GM23248 (cell line): ENCODE data around the gene SINHCAF. TPM values are rescaled to one million over a fixed set of nuclear protein-coding genes. Genes with fewer than 3 reads are reported as not detected.

ENCODE experiments used
- DNase-seq: peaks from one replicate; pipeline ENCODE4 v3.0.0-alpha.2; 2015
- H2AFZ ChIP-seq: fragments of 200-600 bp; sonication (generic); 2 replicates; pipeline ENCODE4 v1.6.1; 2016; ENCODE audit warnings: antibody characterized with exemption
- H3F3A ChIP-seq: fragments of 200-600 bp; sonication (generic); 2 replicates; pipeline ENCODE4 v1.6.1; 2016; ENCODE audit warnings: mild to moderate bottlenecking, antibody characterized with exemption, mixed run types; ENCODE audit not compliant: insufficient read depth
- H3K27ac ChIP-seq: fragments of 200-600 bp; sonication (generic); 2 replicates; pipeline ENCODE4 v1.5.1; 2016; ENCODE audit warnings: mild to moderate bottlenecking
- H3K27me3 ChIP-seq: fragments of 200-600 bp; sonication (generic); replicated peaks from 2 replicates; pipeline ENCODE4 v1.6.1; 2016; ENCODE audit warnings: mild to moderate bottlenecking; ENCODE audit not compliant: insufficient read depth
- H3K36me3 ChIP-seq: fragments of 200-600 bp; sonication (generic); 2 replicates; pipeline ENCODE4 v1.6.1; 2016; ENCODE audit warnings: low read depth, mild to moderate bottlenecking
- H3K4me1 ChIP-seq: fragments of 200-600 bp; sonication (generic); 2 replicates; pipeline ENCODE4 v1.6.1; 2016; ENCODE audit warnings: mild to moderate bottlenecking; ENCODE audit not compliant: insufficient read depth
- H3K4me2 ChIP-seq: fragments of 200-600 bp; sonication (generic); one replicate; pipeline ENCODE4 v1.6.1; 2016; ENCODE audit warnings: mild to moderate bottlenecking; ENCODE audit not compliant: unreplicated experiment
- H3K4me3 ChIP-seq: fragments of 200-600 bp; sonication (generic); 2 replicates; pipeline ENCODE4 v1.5.1; 2016; ENCODE audit warnings: mild to moderate bottlenecking
- H3K79me2 ChIP-seq: fragments of 200-600 bp; sonication (generic); 2 replicates; pipeline ENCODE4 v1.6.1; 2016; ENCODE audit warnings: mild to moderate bottlenecking; ENCODE audit not compliant: insufficient read depth
- H3K9ac ChIP-seq: fragments of 200-600 bp; sonication (generic); 2 replicates; pipeline ENCODE4 v1.6.1; 2016; ENCODE audit warnings: mild to moderate bottlenecking
- H3K9me2 ChIP-seq: fragments of 200-600 bp; sonication (generic); 2 replicates; pipeline ENCODE4 v1.6.1; 2016; ENCODE audit warnings: mixed run types, mild to moderate bottlenecking, moderate library complexity; ENCODE audit not compliant: insufficient read depth
- H3K9me3 ChIP-seq: fragments of 200-600 bp; sonication (generic); one replicate; pipeline ENCODE4 v1.6.1; 2017; ENCODE audit warnings: low read depth
- H4K20me1 ChIP-seq: fragments of 200-600 bp; sonication (generic); 2 replicates; pipeline ENCODE4 v1.6.0; 2016; ENCODE audit not compliant: insufficient read depth
- EZH2 ChIP-seq: fragments of 200-600 bp; sonication (generic); IDR thresholded peaks from 2 replicates; pipeline ENCODE4 v1.6.1; 2018; ENCODE audit warnings: antibody characterized with exemption, mild to moderate bottlenecking; ENCODE audit not compliant: insufficient read depth, poor library complexity, severe bottlenecking
- EZH2phosphoT487 ChIP-seq: fragments of 200-600 bp; sonication (generic); IDR thresholded peaks from 2 replicates; pipeline ENCODE4 v1.6.1; 2018; ENCODE audit warnings: antibody characterized with exemption, moderate library complexity, mild to moderate bottlenecking, low read depth; ENCODE audit not compliant: insufficient read depth
- WGBS, 2 experiments: methylation state at CpG; one replicate each; pipeline ENCODE4 v1.1.6; 2015 to 2017; ENCODE audit warnings: low lambda C conversion rate in 2 of 2, low coverage in 1 of 2; ENCODE audit errors: missing lambda C conversion rate in 2 of 2; 5-methylcytosine and 5-hydroxymethylcytosine counted together
- in situ Hi-C: fragments of 300-500 bp; cut with MboI; formaldehyde crosslinking; loops from 2 replicates; pipeline ENCODE4 v1.15.0; 2020
- polyA plus RNA-seq: library from polyadenylated mRNA; unstranded; fragments of >200 nt; fragmentation: Nextera tagmentation; extraction: Ambion mirVana; gene quantifications from 2 replicates; pipeline ENCODE4 v1.2.1, GENCODE V29; 2016
- total RNA-seq: library from RNA; depleted of rRNA; stranded (reverse); fragments of >200 nt; shearing (Covaris generic); gene quantifications from 2 replicates; pipeline ENCODE4 v1.2.3, GENCODE V29; 2014

Gene SINHCAF
- total and polyA plus RNA-seq, 2 experiments from 2014 or later, result 10.4 to 14.7 TPM

DNA sequence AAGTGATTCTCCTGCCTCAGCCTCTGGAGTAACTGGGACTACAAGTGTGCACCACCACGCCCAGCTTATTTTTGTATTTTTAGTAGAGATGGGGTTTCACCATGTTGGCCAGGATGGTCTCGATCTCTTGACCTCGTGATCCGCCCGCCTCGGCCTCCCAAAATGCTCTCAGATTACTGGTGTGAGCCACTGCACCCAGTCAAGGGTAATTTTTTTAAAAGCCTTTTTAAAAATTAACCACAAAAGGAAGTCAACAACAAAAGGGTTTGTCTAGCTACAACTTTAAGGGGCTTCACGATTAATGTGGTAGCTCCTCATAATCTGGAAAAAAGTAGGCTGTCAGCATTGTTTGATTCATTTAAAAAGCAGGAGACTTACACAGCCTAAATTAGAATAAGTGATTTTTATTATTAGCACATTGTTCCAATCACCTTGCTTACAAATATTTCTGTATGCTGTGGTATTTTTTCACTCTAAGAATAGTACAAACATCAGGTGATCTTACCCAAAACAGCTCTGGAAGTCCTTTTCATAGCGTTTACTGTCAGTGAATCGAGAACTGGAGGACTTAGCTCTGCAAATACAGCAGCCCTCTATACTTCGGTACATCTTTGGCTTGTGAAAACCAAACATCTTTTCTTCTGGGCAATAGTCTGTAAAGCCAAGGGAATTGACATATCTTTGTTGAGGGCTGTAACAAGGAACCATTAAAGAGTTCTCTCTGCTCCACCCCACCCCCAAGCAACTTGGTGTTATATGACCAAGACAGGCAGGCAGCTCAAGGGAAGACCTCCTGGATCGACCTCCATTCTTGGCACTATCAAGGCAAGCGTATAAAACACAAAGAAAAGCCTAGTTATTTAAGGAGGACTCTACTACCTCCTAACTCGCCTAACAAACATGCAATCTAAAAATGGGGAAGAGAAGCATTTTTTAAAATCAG is 28.1 kb downstream of the SINHCAF start:
- DNase-seq, result no peak
- WGBS, 2 experiments, result 92 to 93% methylated on average over 13 of the region's 13 CpGs
- no peak overlapping the region for H3K4me3 ChIP-seq
- in situ Hi-C loops, result no loop called here
- H3K27me3 ChIP-seq, result no peaks in the 10 kb centered on the region
- no peak overlapping the region for H3K27ac ChIP-seq
- peaks cover 16% of the 10 kb centered on the region for H3K79me2 ChIP-seq
- no peaks in the 10 kb centered on the region for H4K20me1 ChIP-seq
- no peaks in the 10 kb centered on the region for H3K9me3 ChIP-seq
- H3K4me1 ChIP-seq, result no peaks in the 10 kb centered on the region
- no peaks in the 10 kb centered on the region for H3K9me2 ChIP-seq
- no peak overlapping the region for H3K4me2 ChIP-seq
- no peak overlapping the region for H2AFZ ChIP-seq
- H3K9ac ChIP-seq, result no peak overlapping the region
- H3F3A ChIP-seq, result no peaks in the 10 kb centered on the region
- H3K36me3 ChIP-seq, result peaks cover 6% of the 10 kb centered on the region; the same call in 1 of the 2 replicates
- TF ChIP-seq EZH2phosphoT487 (no peak), EZH2 (no peak)

DNA sequence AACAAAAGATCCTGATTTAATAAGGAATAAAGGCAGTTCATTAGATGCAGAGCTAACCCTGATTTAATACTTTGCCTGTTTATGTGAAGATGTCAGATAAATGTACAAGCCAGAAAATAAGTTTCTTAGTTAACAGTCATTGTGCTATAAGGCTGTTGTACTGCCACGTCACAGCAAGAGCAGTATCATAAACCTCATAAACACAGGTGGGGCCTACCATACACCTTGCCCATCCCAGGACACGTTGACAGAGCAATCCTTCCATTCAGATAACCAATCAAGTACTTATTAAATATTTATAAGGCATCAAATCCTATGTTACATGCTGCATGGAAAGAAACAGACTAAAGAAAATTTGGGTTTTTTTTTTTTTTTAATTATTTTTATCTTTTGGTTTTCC is 36.5 kb downstream of the SINHCAF start:
- no peaks in the 10 kb centered on the region for H3F3A ChIP-seq
- peaks cover 4% of the 10 kb centered on the region for H3K36me3 ChIP-seq
- no peaks in the 10 kb centered on the region for H3K9me2 ChIP-seq
- no peaks in the 10 kb centered on the region for H3K9me3 ChIP-seq
- DNase-seq, result no peak
- no peak for TF ChIP-seq EZH2
- TF ChIP-seq EZH2phosphoT487, result no peak
- no peaks in the 10 kb centered on the region for H3K4me1 ChIP-seq
- no peak overlapping the region for H3K9ac ChIP-seq
- H3K27ac ChIP-seq, result no peak overlapping the region
- in situ Hi-C loops, result no loop called here
- H3K4me2 ChIP-seq, result no peak overlapping the region
- H3K27me3 ChIP-seq, result no peaks in the 10 kb centered on the region
- no peaks in the 10 kb centered on the region for H4K20me1 ChIP-seq
- WGBS, 2 experiments, result 93 to 98% methylated on average over 2 of the region's 2 CpGs
- H3K79me2 ChIP-seq, result no peaks in the 10 kb centered on the region
- H2AFZ ChIP-seq, result no peak overlapping the region
- no peak overlapping the region for H3K4me3 ChIP-seq

DNA sequence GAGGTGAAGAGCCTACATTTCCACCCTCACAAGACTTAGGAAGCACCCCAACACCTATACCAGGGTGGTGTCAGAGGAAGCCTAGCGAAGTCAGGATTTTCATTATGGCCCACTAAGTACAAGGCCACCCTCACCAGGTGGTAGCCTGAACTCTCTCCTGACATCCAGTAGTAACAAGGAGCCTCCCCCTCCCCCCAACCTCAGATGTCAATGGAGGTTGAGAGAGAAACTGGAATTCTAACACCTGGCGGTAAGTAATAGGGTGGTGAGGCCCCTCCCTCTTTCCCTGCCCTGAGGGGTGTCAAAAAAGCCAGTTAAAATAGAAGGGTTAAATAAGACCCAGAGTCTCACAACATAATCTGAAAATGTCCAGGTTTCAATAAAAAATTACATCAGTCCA is 37.6 kb downstream of the SINHCAF start:
- Histone ChIP-seq H3K4me2 (no peak overlapping the region), H3K9me2 (no peaks in the 10 kb centered on the region), H4K20me1 (no peaks in the 10 kb centered on the region), H3K79me2 (no peaks in the 10 kb centered on the region), H3F3A (no peaks in the 10 kb centered on the region), H3K4me1 (no peaks in the 10 kb centered on the region), H3K9me3 (no peaks in the 10 kb centered on the region), H3K4me3 (no peak overlapping the region), H3K36me3 (peaks cover 10% of the 10 kb centered on the region), H3K9ac (no peak overlapping the region), H3K27ac (no peak overlapping the region), H3K27me3 (no peaks in the 10 kb centered on the region), H2AFZ (no peak overlapping the region)
- 98 to 100% methylated on average over 2 of the region's 2 CpGs for WGBS, 2 experiments
- DNase-seq, result no peak
- in situ Hi-C loops, result no loop called here
- TF ChIP-seq EZH2phosphoT487, result no peak
- TF ChIP-seq EZH2, result no peak

- no peak overlapping the region for H3K9ac ChIP-seq
- H3F3A ChIP-seq, result no peaks in the 10 kb centered on the region
- no peaks in the 10 kb centered on the region for H3K4me1 ChIP-seq
- H4K20me1 ChIP-seq, result no peaks in the 10 kb centered on the region
- H3K9me3 ChIP-seq, result no peaks in the 10 kb centered on the region
- no peak overlapping the region for H2AFZ ChIP-seq
- no peak overlapping the region for H3K4me2 ChIP-seq
- H3K9me2 ChIP-seq, result no peaks in the 10 kb centered on the region
- no peak overlapping the region for H3K4me3 ChIP-seq
- DNase-seq, result no peak
- H3K27ac ChIP-seq, result no peak overlapping the region
- TF ChIP-seq EZH2 (no peak), EZH2phosphoT487 (no peak)
- H3K27me3 ChIP-seq, result no peaks in the 10 kb centered on the region
- peaks cover 14% of the 10 kb centered on the region for H3K36me3 ChIP-seq
- H3K79me2 ChIP-seq, result no peaks in the 10 kb centered on the region
- in situ Hi-C loops, result no loop called here
Observed at GRCh38 chr12:31280183-31280582, 45.8 kb downstream of the SINHCAF start.
